GM23248 (cell line): Measurements from ENCODE around the gene WDR46.

Source experiments
- EZH2 ChIP-seq: fragments of 200-600 bp; sonication (generic); IDR thresholded peaks from 2 replicates; pipeline ENCODE4 v1.6.1; 2018; ENCODE audit warnings: antibody characterized with exemption, mild to moderate bottlenecking; ENCODE audit not compliant: insufficient read depth, poor library complexity, severe bottlenecking
- EZH2phosphoT487 ChIP-seq: fragments of 200-600 bp; sonication (generic); IDR thresholded peaks from 2 replicates; pipeline ENCODE4 v1.6.1; 2018; ENCODE audit warnings: antibody characterized with exemption, moderate library complexity, mild to moderate bottlenecking, low read depth; ENCODE audit not compliant: insufficient read depth

- TF ChIP-seq EZH2phosphoT487 (no peak), EZH2 (no peak)
These were observed 17.4 kb downstream of the WDR46 start, which contains the start of the genes RPS18 and VPS52 for GRCh38 chr6:33271468-33272274.
